Upper lobe of right lung (tissue), 1 donor: Measurements from ENCODE around the gene NIPA2. TPM values are rescaled to one million over a fixed set of nuclear protein-coding genes. Genes with fewer than 3 reads are reported as not detected.

Experiments used
- ATAC-seq: fragments of 200-7000 bp; cut with Tn5 transposase; one replicate; pipeline ENCODE4 v1.9.1; 2020; ENCODE audit warnings: mild to moderate bottlenecking, moderate library complexity
- DNase-seq: peaks from one replicate; pipeline ENCODE4 v3.0.0-alpha.2; 2020
- H3K27ac ChIP-seq: fragments of 200-600 bp; one replicate; pipeline ENCODE4 v1.8.0; 2022
- H3K27me3 ChIP-seq: fragments of 200-600 bp; one replicate; pipeline ENCODE4 v1.8.0; 2022; ENCODE audit warnings: mild to moderate bottlenecking
- H3K36me3 ChIP-seq: fragments of 200-600 bp; one replicate; pipeline ENCODE4 v1.8.0; 2022
- H3K4me1 ChIP-seq: fragments of 200-600 bp; one replicate; pipeline ENCODE4 v1.8.0; 2022
- H3K4me3 ChIP-seq: fragments of 200-600 bp; one replicate; pipeline ENCODE4 v1.8.0; 2022; ENCODE audit warnings: mild to moderate bottlenecking
- H3K9me3 ChIP-seq: fragments of 200-600 bp; one replicate; pipeline ENCODE4 v1.8.0; 2022
- CTCF ChIP-seq: fragments of 200-600 bp; IDR thresholded peaks from one replicate; pipeline ENCODE4 v1.8.0; 2022; ENCODE audit warnings: antibody characterized with exemption
- intact Hi-C: fragments of 100-400 bp; cut with DNase I; formaldehyde crosslinking; loops from one replicate; pipeline ENCODE4 v1.11.0; 2022
- total RNA-seq: library from RNA; stranded (reverse); fragmentation: NEBNext Ultra II Directional; extraction: Animal tissue kit (Norgen Biotek cat#: 25700); gene quantifications from one replicate; pipeline ENCODE4 v1.2.1, GENCODE V29; 2021
- donor health status: DM: no; HTN: yes; CAD: no; lungs with severe emphysema.

The NIPA2 gene
- total RNA-seq, 1 donor from 2014 or later = 46.2 TPM

GRCh38 chr15:22912256-22912655 lies 73.8 kb downstream of the NIPA2 start:
- Histone ChIP-seq H3K4me1 (no peaks in the 10 kb centered on the region), H3K9me3 (no peaks in the 10 kb centered on the region), H3K36me3 (peaks cover 95% of the 10 kb centered on the region), H3K27me3 (no peaks in the 10 kb centered on the region), H3K4me3 (no peak overlapping the region), H3K27ac (no peak overlapping the region)
- no peak for DNase-seq
- ATAC-seq = no peak
- TF ChIP-seq CTCF = no peak
- intact Hi-C loops = loop anchor here (10.0 kb wide), 1 partner anchor 93 kb away; no protein-coding TSS in a partner anchor

- intact Hi-C loops = loop anchor here (10.0 kb wide), 1 partner anchor 91 kb away; no protein-coding TSS in a partner anchor
- Histone ChIP-seq H3K27ac (no peak overlapping the region), H3K36me3 (peaks cover 95% of the 10 kb centered on the region), H3K9me3 (no peaks in the 10 kb centered on the region), H3K4me3 (no peak overlapping the region), H3K4me1 (no peaks in the 10 kb centered on the region), H3K27me3 (no peaks in the 10 kb centered on the region)
- DNase-seq (no peak), ATAC-seq (no peak)
- no peak for TF ChIP-seq CTCF
Measured at GRCh38 chr15:22913646-22914380, 75.3 kb downstream of the NIPA2 start.

GRCh38 chr15:22915866-22916515 lies 77.5 kb downstream of the NIPA2 start:
- ATAC-seq (no peak), DNase-seq (no peak)
- Histone ChIP-seq H3K9me3 (no peaks in the 10 kb centered on the region), H3K27me3 (no peaks in the 10 kb centered on the region), H3K36me3 (peaks cover 82% of the 10 kb centered on the region), H3K4me3 (no peak overlapping the region), H3K27ac (no peak overlapping the region), H3K4me1 (no peaks in the 10 kb centered on the region)
- intact Hi-C loops = loop anchor here (10.0 kb wide), 1 partner anchor 89 kb away; no protein-coding TSS in a partner anchor
- TF ChIP-seq CTCF = no peak

- no peak for ATAC-seq
- no peak for DNase-seq
- TF ChIP-seq CTCF = no peak
- Histone ChIP-seq H3K27me3 (no peaks in the 10 kb centered on the region), H3K4me1 (no peaks in the 10 kb centered on the region), H3K27ac (no peak overlapping the region), H3K4me3 (no peak overlapping the region), H3K36me3 (peaks cover 80% of the 10 kb centered on the region), H3K9me3 (no peaks in the 10 kb centered on the region)
- intact Hi-C loops = loop anchor here (10.0 kb wide), 1 partner anchor 88 kb away; no protein-coding TSS in a partner anchor
Measured at GRCh38 chr15:22916606-22917350, 78.3 kb downstream of the NIPA2 start.

GRCh38 chr15:22917556-22917955 lies 79.1 kb downstream of the NIPA2 start:
- DNase-seq (no peak), ATAC-seq (peak; percentile 9)
- no peak for TF ChIP-seq CTCF
- no peak overlapping the region for H3K4me3 ChIP-seq
- peaks cover 80% of the 10 kb centered on the region for H3K36me3 ChIP-seq
- no peaks in the 10 kb centered on the region for H3K4me1 ChIP-seq
- no peak overlapping the region for H3K27ac ChIP-seq
- intact Hi-C loops = loop anchor here (10.0 kb wide), 1 partner anchor 87 kb away; no protein-coding TSS in a partner anchor
- H3K27me3 ChIP-seq = no peaks in the 10 kb centered on the region
- no peaks in the 10 kb centered on the region for H3K9me3 ChIP-seq

Other genes starting within 250 kb of the NIPA2 start
- gene NIPA1, start 52.0 kb upstream of the NIPA2 start, total RNA-seq = 16.2 TPM
- gene CYFIP1, start 141.7 kb downstream of the NIPA2 start, total RNA-seq = 139 TPM
- 19.2 TPM for gene TUBGCP5, start 200.9 kb downstream of the NIPA2 start, total RNA-seq